ENCODE measurements around the gene NTNG2.

DNA sequence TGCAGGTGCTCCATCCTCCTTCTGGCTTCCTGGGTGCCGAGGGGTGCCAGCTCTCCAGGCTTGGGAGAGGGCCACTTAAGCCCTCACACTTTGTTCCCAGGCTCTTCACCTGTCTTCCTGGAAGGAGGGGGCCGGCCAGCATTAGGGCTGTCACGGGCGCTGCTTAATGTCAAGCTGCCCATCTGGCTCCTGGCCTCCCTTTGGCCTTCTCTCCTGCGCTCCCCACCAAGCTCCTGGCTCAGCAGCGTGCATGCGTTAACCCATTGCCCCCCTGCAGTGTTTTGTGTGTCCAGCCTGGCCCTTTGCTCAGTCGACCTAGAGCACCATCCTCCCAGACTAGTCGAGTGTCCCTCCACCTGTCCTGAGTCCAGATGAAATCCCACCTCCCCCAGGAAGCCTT is 21.3 kb downstream of the NTNG2 start:
- TF ChIP-seq, protein P1, sequence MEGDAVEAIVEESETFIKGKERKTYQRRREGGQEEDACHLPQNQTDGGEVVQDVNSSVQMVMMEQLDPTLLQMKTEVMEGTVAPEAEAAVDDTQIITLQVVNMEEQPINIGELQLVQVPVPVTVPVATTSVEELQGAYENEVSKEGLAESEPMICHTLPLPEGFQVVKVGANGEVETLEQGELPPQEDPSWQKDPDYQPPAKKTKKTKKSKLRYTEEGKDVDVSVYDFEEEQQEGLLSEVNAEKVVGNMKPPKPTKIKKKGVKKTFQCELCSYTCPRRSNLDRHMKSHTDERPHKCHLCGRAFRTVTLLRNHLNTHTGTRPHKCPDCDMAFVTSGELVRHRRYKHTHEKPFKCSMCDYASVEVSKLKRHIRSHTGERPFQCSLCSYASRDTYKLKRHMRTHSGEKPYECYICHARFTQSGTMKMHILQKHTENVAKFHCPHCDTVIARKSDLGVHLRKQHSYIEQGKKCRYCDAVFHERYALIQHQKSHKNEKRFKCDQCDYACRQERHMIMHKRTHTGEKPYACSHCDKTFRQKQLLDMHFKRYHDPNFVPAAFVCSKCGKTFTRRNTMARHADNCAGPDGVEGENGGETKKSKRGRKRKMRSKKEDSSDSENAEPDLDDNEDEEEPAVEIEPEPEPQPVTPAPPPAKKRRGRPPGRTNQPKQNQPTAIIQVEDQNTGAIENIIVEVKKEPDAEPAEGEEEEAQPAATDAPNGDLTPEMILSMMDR (IDR thresholded peaks at IDR 0.05; ENCODE audit: insufficient read depth, low read length, poor library complexity, severe bottlenecking), result no peak
- TF ChIP-seq EZH2phosphoT487 (conservative IDR thresholded peaks at IDR 0.05; ENCODE audit: low read length), result no peak

Data from SU-DHL-6 (cell line).